ENCODE measurements around the gene PPP1R9A.

DNA sequence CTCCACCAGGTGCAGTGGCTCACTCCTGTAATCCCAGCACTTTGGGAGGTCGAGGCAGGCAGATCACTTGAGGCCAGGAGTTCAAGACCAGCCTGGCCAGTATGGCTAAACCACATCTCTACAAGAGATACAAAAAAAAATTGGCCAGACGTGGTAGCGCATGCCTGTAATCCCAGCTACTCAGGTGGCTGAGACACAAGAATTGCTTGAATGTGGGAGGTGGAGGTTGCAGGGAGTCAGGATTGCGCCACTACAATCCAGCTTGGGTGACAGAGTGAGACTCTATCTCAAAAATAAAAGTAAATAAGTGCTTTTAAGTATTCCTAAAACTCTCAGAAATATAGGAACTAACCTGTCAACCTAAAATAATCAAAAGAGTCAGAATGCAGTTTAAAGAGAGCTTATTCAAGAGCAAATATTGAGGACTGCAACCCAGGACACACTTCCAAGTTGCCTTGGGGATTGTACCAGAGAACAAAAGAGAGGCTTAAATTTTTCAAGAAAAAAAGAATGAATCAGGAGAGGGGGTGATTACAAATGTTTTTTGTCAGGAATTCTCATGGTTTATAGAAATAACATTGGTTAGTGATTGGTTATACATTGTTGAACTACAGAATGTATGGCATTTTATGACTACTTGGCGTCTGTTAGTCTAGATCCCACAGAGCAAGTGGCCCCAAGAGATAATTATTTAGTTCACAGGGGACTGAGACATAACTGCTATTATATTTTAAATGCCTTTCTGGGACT, 33.2 kb upstream of the PPP1R9A start:
- TF ChIP-seq, protein P1, sequence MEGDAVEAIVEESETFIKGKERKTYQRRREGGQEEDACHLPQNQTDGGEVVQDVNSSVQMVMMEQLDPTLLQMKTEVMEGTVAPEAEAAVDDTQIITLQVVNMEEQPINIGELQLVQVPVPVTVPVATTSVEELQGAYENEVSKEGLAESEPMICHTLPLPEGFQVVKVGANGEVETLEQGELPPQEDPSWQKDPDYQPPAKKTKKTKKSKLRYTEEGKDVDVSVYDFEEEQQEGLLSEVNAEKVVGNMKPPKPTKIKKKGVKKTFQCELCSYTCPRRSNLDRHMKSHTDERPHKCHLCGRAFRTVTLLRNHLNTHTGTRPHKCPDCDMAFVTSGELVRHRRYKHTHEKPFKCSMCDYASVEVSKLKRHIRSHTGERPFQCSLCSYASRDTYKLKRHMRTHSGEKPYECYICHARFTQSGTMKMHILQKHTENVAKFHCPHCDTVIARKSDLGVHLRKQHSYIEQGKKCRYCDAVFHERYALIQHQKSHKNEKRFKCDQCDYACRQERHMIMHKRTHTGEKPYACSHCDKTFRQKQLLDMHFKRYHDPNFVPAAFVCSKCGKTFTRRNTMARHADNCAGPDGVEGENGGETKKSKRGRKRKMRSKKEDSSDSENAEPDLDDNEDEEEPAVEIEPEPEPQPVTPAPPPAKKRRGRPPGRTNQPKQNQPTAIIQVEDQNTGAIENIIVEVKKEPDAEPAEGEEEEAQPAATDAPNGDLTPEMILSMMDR (IDR thresholded peaks at IDR 0.05), result no peak
- TF ChIP-seq POLR2A (IDR thresholded peaks at IDR 0.05) (no peak), EP300 (IDR thresholded peaks at IDR 0.05) (no peak)

Measured in tibial nerve (tissue), 4 donors.